ENCODE data around the gene SIGLEC6.

Gene SIGLEC6

DNA sequence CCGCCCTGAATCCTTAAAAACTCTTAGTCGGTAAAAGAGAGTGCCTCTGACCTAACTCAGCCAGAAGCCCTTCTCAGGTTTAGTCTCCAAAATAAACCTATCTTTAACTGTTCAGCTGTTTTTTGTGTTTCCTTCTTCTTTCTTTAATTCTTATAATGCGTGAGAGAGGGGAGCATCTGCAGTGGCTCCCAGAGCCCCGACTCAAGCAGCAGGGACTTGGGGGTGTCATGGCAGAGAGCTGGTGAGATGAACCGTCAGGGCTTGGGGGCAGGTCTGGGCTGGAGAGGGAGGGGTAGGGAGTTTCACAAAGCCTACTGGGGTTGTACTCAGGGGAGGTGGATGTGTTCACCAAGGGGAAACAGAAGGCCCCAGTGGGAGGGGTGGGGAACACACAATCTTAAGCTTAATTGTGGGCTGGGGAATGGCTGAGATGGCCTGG, 16.8 kb upstream of the SIGLEC6 start:
- Histone ChIP-seq H3K27me3 (ENCODE audit: insufficient read depth, low read length) (no peaks in the 10 kb centered on the region), H3K9ac (ENCODE audit: low read length) (no peak overlapping the region), H2AK5ac (ENCODE audit: low read length) (no peak overlapping the region), H4K91ac (ENCODE audit: low read depth, low read length) (peak overlapping the region; percentile 91), H2AFZ (ENCODE audit: insufficient read depth, low read length, poor library complexity) (no peak overlapping the region), H3K23ac (ENCODE audit: low read length) (no peak overlapping the region), H3K27ac (ENCODE audit: low read depth, low read length) (peak overlapping the region; percentile 86), H3K4ac (ENCODE audit: low read depth, low read length) (no peak overlapping the region), H3K4me2 (ENCODE audit: low read length) (no peak overlapping the region), H3K79me1 (ENCODE audit: low read length) (peaks cover 13% of the 10 kb centered on the region), H3K4me1 (ENCODE audit: control insufficient read depth in 1 of 2, insufficient read depth in 2 of 2, low read length in 2 of 2) (peaks cover 10 to 11% of the 10 kb centered on the region in 2 experiments), H3K14ac (ENCODE audit: low read length) (peak overlapping the region; percentile 32), H2BK120ac (ENCODE audit: insufficient read depth, low read length, poor library complexity) (peak overlapping the region; percentile 33), H4K12ac (ENCODE audit: low read depth, low read length) (no peak overlapping the region), H3K9me3 (ENCODE audit: insufficient read depth, low read depth, low read length) (peaks cover 36% of the 10 kb centered on the region), H3K79me2 (ENCODE audit: control insufficient read depth, insufficient read depth, low read length, poor library complexity) (no peaks in the 10 kb centered on the region), H3K18ac (ENCODE audit: low read length) (no peak overlapping the region), H2BK5ac (ENCODE audit: low read depth, low read length, poor library complexity) (peak overlapping the region; percentile 85), H3K36me3 (ENCODE audit: control insufficient read depth in 1 of 2, insufficient read depth in 2 of 2, low read length in 2 of 2) (no peaks in the 10 kb centered on the region), H4K8ac (ENCODE audit: low read depth, low read length) (no peak overlapping the region), H3K4me3 (ENCODE audit: low read depth, low read length) (no peak overlapping the region), H2BK12ac (ENCODE audit: low read length) (no peak overlapping the region)
- no CpG with 5 or more reads among the region's 5 CpGs for WGBS (ENCODE audit: extremely low coverage, insufficient coverage, insufficient read length)
- DNase-seq: no peak

DNA sequence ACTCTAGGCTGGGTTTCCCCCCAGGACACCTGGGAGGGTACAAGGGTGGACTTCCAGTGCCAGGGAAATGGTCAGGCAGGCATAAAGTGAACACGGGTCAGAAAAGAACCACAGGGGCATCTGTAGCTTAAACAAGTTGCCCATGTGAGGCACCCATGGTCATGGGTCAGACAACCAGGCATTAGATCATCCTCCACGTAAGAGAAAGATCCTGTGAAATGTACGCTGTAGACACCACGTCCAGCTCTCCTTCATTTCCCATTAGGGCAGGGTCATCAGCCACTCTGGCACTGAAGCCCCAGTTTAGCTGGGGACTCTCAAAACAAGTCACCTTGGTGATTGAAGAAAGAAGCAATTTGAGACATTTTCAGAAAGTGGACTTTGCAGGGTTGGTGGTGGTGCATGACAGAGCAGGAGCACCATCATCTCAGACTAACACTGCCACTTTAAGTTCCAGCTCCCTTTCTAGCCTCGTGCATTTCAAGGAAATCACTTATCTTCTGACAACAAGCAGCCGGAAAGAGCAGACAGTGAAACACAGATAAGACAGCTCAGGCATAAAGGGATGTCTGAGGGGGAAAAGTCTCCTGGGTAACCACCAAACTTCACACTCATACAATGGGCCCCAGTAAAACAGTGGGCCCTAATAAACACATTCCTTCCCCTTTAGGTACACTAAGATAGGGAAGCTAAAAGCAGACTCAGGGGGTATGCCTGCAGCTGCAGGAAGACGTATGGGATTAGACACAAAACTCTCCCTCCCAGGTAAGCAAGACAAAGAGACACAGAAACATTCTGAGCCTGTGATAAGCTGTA, 16.1 kb upstream of the SIGLEC6 start:
- Histone ChIP-seq H3K23ac (ENCODE audit: low read length) (no peak overlapping the region), H3K27ac (ENCODE audit: low read depth, low read length) (peak overlapping the region; percentile 86), H3K9ac (ENCODE audit: low read length) (no peak overlapping the region), H3K4me3 (ENCODE audit: low read depth, low read length) (no peak overlapping the region), H3K18ac (ENCODE audit: low read length) (peak overlapping the region; percentile 73), H3K4me2 (ENCODE audit: low read length) (no peak overlapping the region), H4K8ac (ENCODE audit: low read depth, low read length) (peak overlapping the region; percentile 22), H3K79me1 (ENCODE audit: low read length) (peaks cover 14% of the 10 kb centered on the region), H3K4ac (ENCODE audit: low read depth, low read length) (peak overlapping the region; percentile 21), H2BK120ac (ENCODE audit: insufficient read depth, low read length, poor library complexity) (peak overlapping the region; percentile 79), H3K4me1 (ENCODE audit: control insufficient read depth in 1 of 2, insufficient read depth in 2 of 2, low read length in 2 of 2) (peaks cover 9 to 10% of the 10 kb centered on the region in 2 experiments), H3K27me3 (ENCODE audit: insufficient read depth, low read length) (no peaks in the 10 kb centered on the region), H4K12ac (ENCODE audit: low read depth, low read length) (no peak overlapping the region), H3K36me3 (ENCODE audit: control insufficient read depth in 1 of 2, insufficient read depth in 2 of 2, low read length in 2 of 2) (no peaks in the 10 kb centered on the region), H2AK5ac (ENCODE audit: low read length) (peak overlapping the region; percentile 67), H4K91ac (ENCODE audit: low read depth, low read length) (peak overlapping the region; percentile 94), H3K14ac (ENCODE audit: low read length) (peak overlapping the region; percentile 0), H3K79me2 (ENCODE audit: control insufficient read depth, insufficient read depth, low read length, poor library complexity) (no peaks in the 10 kb centered on the region), H2BK12ac (ENCODE audit: low read length) (peak overlapping the region; percentile 56), H2AFZ (ENCODE audit: insufficient read depth, low read length, poor library complexity) (no peak overlapping the region), H2BK5ac (ENCODE audit: low read depth, low read length, poor library complexity) (peak overlapping the region; percentile 72), H3K9me3 (ENCODE audit: insufficient read depth, low read depth, low read length) (peaks cover 40% of the 10 kb centered on the region)
- WGBS (ENCODE audit: extremely low coverage, insufficient coverage, insufficient read length): no CpG with 5 or more reads among the region's 7 CpGs
- no peak for DNase-seq

DNA sequence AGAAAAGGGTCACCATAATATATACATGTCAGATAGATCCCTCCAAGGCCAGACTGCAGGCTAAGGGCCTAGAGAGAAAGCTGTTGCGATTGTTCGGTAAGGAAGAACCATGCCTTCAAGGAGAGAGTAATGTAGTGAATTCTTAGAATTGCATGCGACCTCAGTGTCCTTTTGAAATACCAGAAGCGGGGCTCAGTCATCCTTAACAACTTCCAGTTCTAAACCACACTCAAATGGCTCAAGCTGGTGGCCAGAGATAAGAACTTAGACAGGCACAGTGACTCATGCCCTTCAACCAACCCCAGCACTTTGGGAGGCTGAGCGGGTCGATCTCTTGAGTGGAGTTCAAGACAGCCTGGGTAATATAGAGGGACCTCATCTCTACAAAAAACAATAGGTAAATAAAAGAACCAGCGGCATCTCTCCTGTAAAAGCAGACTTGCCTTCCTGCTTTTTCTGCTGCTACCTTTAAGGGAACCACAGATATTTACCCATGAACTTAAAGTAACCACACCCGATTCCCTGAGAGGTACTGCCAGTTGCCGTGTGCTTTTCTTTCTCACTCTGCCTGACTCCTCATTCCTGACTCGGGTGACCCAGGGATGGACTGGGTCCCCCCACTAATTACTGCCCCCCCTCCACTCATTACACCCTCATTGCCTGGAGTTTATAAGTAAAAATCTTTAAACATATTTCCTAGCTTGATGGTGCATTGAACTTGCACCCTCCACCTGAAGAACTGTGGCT, 15.4 kb upstream of the SIGLEC6 start:
- no CpG with 5 or more reads among the region's 10 CpGs for WGBS (ENCODE audit: extremely low coverage, insufficient coverage, insufficient read length)

DNA sequence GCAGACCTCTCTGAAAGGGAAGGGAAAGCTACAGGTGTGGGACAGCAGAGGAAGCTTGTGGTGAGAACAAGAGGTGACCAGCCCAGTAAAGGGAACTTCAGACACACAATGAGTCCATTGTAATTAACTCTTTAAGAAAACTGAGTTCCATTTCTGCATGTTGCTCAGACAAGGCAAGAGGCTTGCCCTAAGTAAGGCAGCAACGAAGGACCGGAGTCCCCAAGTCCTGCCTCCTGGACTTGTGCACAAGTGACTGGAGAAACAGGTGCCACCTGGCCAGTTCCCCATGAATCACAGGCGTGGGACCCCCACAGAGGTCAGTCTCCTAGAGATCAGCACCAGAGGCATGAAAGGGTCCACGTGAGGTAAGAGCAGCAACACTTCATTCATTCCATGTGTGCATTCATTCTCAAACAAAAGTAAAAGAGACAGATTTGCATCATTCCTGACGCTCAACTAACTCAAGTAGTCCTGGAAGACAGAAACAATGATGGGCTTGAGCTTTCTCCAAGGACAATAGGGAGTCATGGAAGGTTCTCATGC, 14.7 kb upstream of the SIGLEC6 start:
- Histone ChIP-seq H2BK12ac (ENCODE audit: low read length) (peak overlapping the region; percentile 13), H3K79me1 (ENCODE audit: low read length) (peaks cover 20% of the 10 kb centered on the region), H4K91ac (ENCODE audit: low read depth, low read length) (peak overlapping the region; percentile 69), H3K79me2 (ENCODE audit: control insufficient read depth, insufficient read depth, low read length, poor library complexity) (no peaks in the 10 kb centered on the region), H3K27ac (ENCODE audit: low read depth, low read length) (peak overlapping the region; percentile 65), H3K18ac (ENCODE audit: low read length) (no peak overlapping the region), H3K4ac (ENCODE audit: low read depth, low read length) (no peak overlapping the region), H3K23ac (ENCODE audit: low read length) (no peak overlapping the region), H3K27me3 (ENCODE audit: insufficient read depth, low read length) (no peaks in the 10 kb centered on the region), H3K9ac (ENCODE audit: low read length) (no peak overlapping the region), H3K9me3 (ENCODE audit: insufficient read depth, low read depth, low read length) (peaks cover 48% of the 10 kb centered on the region), H3K4me1 (ENCODE audit: control insufficient read depth in 1 of 2, insufficient read depth in 2 of 2, low read length in 2 of 2) (peaks cover 13 to 14% of the 10 kb centered on the region in 2 experiments), H2AFZ (ENCODE audit: insufficient read depth, low read length, poor library complexity) (no peak overlapping the region), H3K14ac (ENCODE audit: low read length) (peak overlapping the region; percentile 11), H4K8ac (ENCODE audit: low read depth, low read length) (no peak overlapping the region), H4K12ac (ENCODE audit: low read depth, low read length) (no peak overlapping the region), H3K4me3 (ENCODE audit: low read depth, low read length) (no peak overlapping the region), H2AK5ac (ENCODE audit: low read length) (no peak overlapping the region), H3K4me2 (ENCODE audit: low read length) (no peak overlapping the region), H2BK120ac (ENCODE audit: insufficient read depth, low read length, poor library complexity) (peak overlapping the region; percentile 48), H2BK5ac (ENCODE audit: low read depth, low read length, poor library complexity) (peak overlapping the region; percentile 37), H3K36me3 (ENCODE audit: control insufficient read depth in 1 of 2, insufficient read depth in 2 of 2, low read length in 2 of 2) (no peaks in the 10 kb centered on the region)
- WGBS (ENCODE audit: extremely low coverage, insufficient coverage, insufficient read length): no CpG with 5 or more reads among the region's 5 CpGs
- no peak for DNase-seq

More for the DNA sequence above, 15.4 kb upstream of the SIGLEC6 start:
- Histone ChIP-seq H4K91ac (ENCODE audit: low read depth, low read length) (peak overlapping the region; percentile 94), H2BK5ac (ENCODE audit: low read depth, low read length, poor library complexity) (peak overlapping the region; percentile 72), H3K27me3 (ENCODE audit: insufficient read depth, low read length) (no peaks in the 10 kb centered on the region), H2BK120ac (ENCODE audit: insufficient read depth, low read length, poor library complexity) (peak overlapping the region; percentile 79), H3K23ac (ENCODE audit: low read length) (no peak overlapping the region), H2AK5ac (ENCODE audit: low read length) (peak overlapping the region; percentile 67), H3K27ac (ENCODE audit: low read depth, low read length) (peak overlapping the region; percentile 86), H3K18ac (ENCODE audit: low read length) (peak overlapping the region; percentile 73), H3K9ac (ENCODE audit: low read length) (no peak overlapping the region), H2AFZ (ENCODE audit: insufficient read depth, low read length, poor library complexity) (no peak overlapping the region), H3K4ac (ENCODE audit: low read depth, low read length) (peak overlapping the region; percentile 21), H3K14ac (ENCODE audit: low read length) (peak overlapping the region; percentile 0), H3K4me3 (ENCODE audit: low read depth, low read length) (no peak overlapping the region), H3K79me1 (ENCODE audit: low read length) (peaks cover 20% of the 10 kb centered on the region), H3K4me2 (ENCODE audit: low read length) (no peak overlapping the region), H4K12ac (ENCODE audit: low read depth, low read length) (no peak overlapping the region), H4K8ac (ENCODE audit: low read depth, low read length) (no peak overlapping the region), H3K4me1 (ENCODE audit: control insufficient read depth in 1 of 2, insufficient read depth in 2 of 2, low read length in 2 of 2) (peaks cover 13 to 14% of the 10 kb centered on the region in 2 experiments), H3K36me3 (ENCODE audit: control insufficient read depth in 1 of 2, insufficient read depth in 2 of 2, low read length in 2 of 2) (no peaks in the 10 kb centered on the region), H3K79me2 (ENCODE audit: control insufficient read depth, insufficient read depth, low read length, poor library complexity) (no peaks in the 10 kb centered on the region), H3K9me3 (ENCODE audit: insufficient read depth, low read depth, low read length) (peaks cover 44% of the 10 kb centered on the region), H2BK12ac (ENCODE audit: low read length) (peak overlapping the region; percentile 56)
- peak in 1 of 2 donors; percentile 40 for DNase-seq

All from trophoblast cell (in vitro differentiated cells and primary cell).